Smooth muscle cell of the coronary artery (primary cell): ENCODE measurements around the gene UBL4B. TPM values are rescaled to one million over a fixed set of nuclear protein-coding genes. Genes with fewer than 3 reads are reported as not detected.

ENCODE experiments used
- total RNA-seq: library from RNA; depleted of rRNA; stranded (reverse); fragments of >200 nt; gene quantifications from 2 replicates; pipeline ENCODE4 v1.2.3, GENCODE V29; 2014; ENCODE audit warnings: low replicate concordance

Gene UBL4B
- not detected in 2 replicates for total RNA-seq

GRCh38 chr1:110112143-110112542 lies at the start of gene UBL4B:
Gene UBL4B, plus strand, starts transcription at chr1:110112443. Its CDS starts 92 bp downstream, at chr1:110112535.

DNA sequence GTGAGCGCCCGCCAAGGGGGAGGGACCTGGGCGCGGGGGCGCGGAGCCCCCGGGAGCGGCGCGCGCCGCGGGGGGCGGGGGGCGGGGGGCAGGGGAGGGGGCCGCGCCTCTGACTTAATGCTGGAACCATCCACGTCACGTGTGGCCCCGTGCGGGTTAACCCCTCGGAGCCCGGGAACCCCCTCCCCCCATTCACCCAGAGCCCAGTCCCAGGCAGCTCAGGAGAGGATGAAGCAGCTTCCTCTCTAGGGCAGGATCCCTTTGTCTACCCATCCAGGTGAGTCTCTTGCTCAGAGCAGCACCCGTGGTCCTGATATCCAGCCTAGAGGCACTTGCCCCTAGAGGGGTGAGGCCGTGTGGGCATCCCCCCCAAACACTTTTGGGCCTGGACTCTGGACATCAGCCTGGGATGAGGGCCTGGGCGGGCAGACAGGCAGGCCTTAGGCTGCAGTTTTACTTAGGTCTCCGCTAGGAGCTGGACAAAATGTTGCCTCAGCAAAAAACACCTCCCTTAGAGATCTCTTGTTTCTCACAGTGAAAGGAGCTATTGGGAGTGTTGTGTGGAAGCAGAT lies 41.5 kb upstream of the UBL4B start, which contains the start of gene ALX3:
ALX3 (minus strand) TSS at position 2 of the 572 bp plus-strand sequence. CDS start 60 bp downstream, outside the sequence.

GRCh38 chr1:110150330-110151174 lies 38.3 kb downstream of the UBL4B start, which contains the start of gene SLC6A17:
Gene SLC6A17, plus strand, starts transcription at chr1:110150494. Its CDS starts 16,436 bp downstream, at chr1:110166930.

Other genes with a start within 250 kb of the UBL4B start
- 13.6 and 60.3 TPM in 2 replicates for gene CSF1, start 201.6 kb upstream of the UBL4B start, total RNA-seq
- gene AHCYL1, start 127.7 kb upstream of the UBL4B start, total RNA-seq: 58.8 and 59.9 TPM in 2 replicates
- 35.9 and 61.7 TPM in 2 replicates for gene STRIP1, start 77.8 kb upstream of the UBL4B start, total RNA-seq
- gene ALX3, start 41.8 kb upstream of the UBL4B start, total RNA-seq: not detected in 2 replicates
- gene SLC6A17, start 38.1 kb downstream of the UBL4B start, total RNA-seq: under 0.01 and 0.82 TPM in 2 replicates
- gene KCNC4, start 97.9 kb downstream of the UBL4B start, total RNA-seq: 1.2 and 5.3 TPM in 2 replicates
- 25.0 and 26.9 TPM in 2 replicates for gene RBM15, start 226.9 kb downstream of the UBL4B start, total RNA-seq